A673 (cell line): ENCODE results near the gene ITSN1. TPM values are rescaled to one million over a fixed set of nuclear protein-coding genes. Genes with fewer than 3 reads are reported as not detected.

Experiments
- BruUV-seq: library from RNA; stranded (reverse); fragments of 400-500 nt; replicated peaks from 2 replicates; lab custom pipeline; 2021; lab: Mats Ljungman, UMichigan
- CTCF ChIA-PET: fragments of 300-600 bp; sonication (Branson Sonifier 250); formaldehyde crosslinking; loops from one replicate; lab custom pipeline; 2022; ENCODE audit warnings: antibody characterized with exemption; lab: Charles Lee
- POLR2A ChIA-PET: fragments of 300-600 bp; sonication (Branson Sonifier 250); formaldehyde crosslinking; loops from one replicate; lab custom pipeline; 2022; ENCODE audit warnings: antibody characterized with exemption; ENCODE audit not compliant: low non-redundant PET; lab: Charles Lee
- DNase-seq: peaks from one replicate; pipeline ENCODE4 v3.0.0-alpha.2; 2015; ENCODE audit warnings: low spot score
- H3K27ac ChIP-seq: fragments of 200-600 bp; sonication (generic); 2 replicates; pipeline ENCODE4 v1.5.1; 2016; ENCODE audit warnings: mixed run types, low read depth, mild to moderate bottlenecking, mixed read lengths, antibody characterized with exemption, low read length; ENCODE audit not compliant: poor library complexity, severe bottlenecking
- H3K27me3 ChIP-seq: fragments of 200-600 bp; sonication (generic); replicated peaks from 2 replicates; pipeline ENCODE4 v1.6.1; 2017; ENCODE audit warnings: mixed run types, low read depth, mild to moderate bottlenecking, mixed read lengths, antibody characterized with exemption, low read length; ENCODE audit not compliant: insufficient read depth, poor library complexity
- H3K36me3 ChIP-seq: fragments of 200-600 bp; sonication (generic); 2 replicates; pipeline ENCODE4 v1.6.1; 2016; ENCODE audit warnings: mixed run types, mild to moderate bottlenecking, mixed read lengths, antibody characterized with exemption, low read length; ENCODE audit not compliant: insufficient read depth, poor library complexity, severe bottlenecking
- H3K4me1 ChIP-seq: fragments of 200-600 bp; sonication (generic); 2 replicates; pipeline ENCODE4 v1.6.1; 2017; ENCODE audit warnings: mixed run types, mild to moderate bottlenecking, mixed read lengths, antibody characterized with exemption, low read length; ENCODE audit not compliant: insufficient read depth, poor library complexity, severe bottlenecking
- H3K4me3 ChIP-seq: fragments of 200-600 bp; sonication (generic); 2 replicates; pipeline ENCODE4 v1.5.1; 2016; ENCODE audit warnings: low read depth, mixed run types, mild to moderate bottlenecking, mixed read lengths, low read length; ENCODE audit not compliant: poor library complexity, severe bottlenecking
- H3K9me3 ChIP-seq: fragments of 200-600 bp; sonication (generic); 2 replicates; pipeline ENCODE4 v1.6.1; 2016; ENCODE audit warnings: mixed run types, low read depth, mild to moderate bottlenecking, mixed read lengths, antibody characterized with exemption, low read length; ENCODE audit not compliant: poor library complexity, severe bottlenecking
- CTCF ChIP-seq: fragments of 300-800, 200-600 bp; sonication (generic); conservative IDR thresholded peaks from 2 replicates; pipeline ENCODE4 v1.5.1; 2017; ENCODE audit warnings: low read depth, mild to moderate bottlenecking, antibody characterized with exemption, low read length, moderate library complexity, mixed read lengths
- EZH2 ChIP-seq: fragments of 200-600 bp; sonication (generic); IDR thresholded peaks from 2 replicates; pipeline ENCODE4 v1.6.1; 2017; ENCODE audit warnings: borderline replicate concordance, low read depth, mild to moderate bottlenecking, mixed read lengths, antibody characterized with exemption, low read length; ENCODE audit not compliant: poor library complexity, severe bottlenecking
- intact Hi-C: fragments of 100-400 bp; cut with micrococcal nuclease; formaldehyde crosslinking; loops from one replicate; pipeline ENCODE4 v1.10.0; 2022; ENCODE audit not compliant: unreplicated experiment
- total RNA-seq: library from RNA; stranded (reverse); gene quantifications from 2 replicates; pipeline ENCODE4 v1.2.3, GENCODE V29; 2021

The ITSN1 gene
- total RNA-seq, 1 experiment from 2014 or later = 54.2 TPM

- no peaks in the 10 kb centered on the region for H3K27me3 ChIP-seq
- H3K36me3 ChIP-seq = peaks cover 7% of the 10 kb centered on the region
- intact Hi-C loops = no loop called here
- POLR2A ChIA-PET = no interaction called here
- peak; percentile 40 for DNase-seq
- CTCF ChIA-PET = no interaction called here
- no peak overlapping the region for H3K27ac ChIP-seq
- H3K4me3 ChIP-seq = no peak overlapping the region
- no peak for TF ChIP-seq EZH2
- no peak for TF ChIP-seq CTCF
- no peaks in the 10 kb centered on the region for H3K9me3 ChIP-seq
- BruUV-seq = no TSS peak
- H3K4me1 ChIP-seq = peaks cover 8% of the 10 kb centered on the region
These were observed 175.6 kb downstream of the ITSN1 start for GRCh38 chr21:33817663-33818451.

GRCh38 chr21:33820230-33820770 is 178.0 kb downstream of the ITSN1 start:
- no peak for DNase-seq
- intact Hi-C loops = no loop called here
- Histone ChIP-seq H3K9me3 (no peaks in the 10 kb centered on the region), H3K27me3 (no peaks in the 10 kb centered on the region), H3K4me3 (no peak overlapping the region), H3K27ac (no peak overlapping the region), H3K36me3 (peaks cover 7% of the 10 kb centered on the region), H3K4me1 (peaks cover 8% of the 10 kb centered on the region)
- ChIA-PET POLR2A (no interaction called here), CTCF (no interaction called here)
- no TSS peak for BruUV-seq
- TF ChIP-seq CTCF (no peak), EZH2 (no peak)

GRCh38 chr21:33820798-33821197 is 178.5 kb downstream of the ITSN1 start:
- Histone ChIP-seq H3K4me3 (no peak overlapping the region), H3K4me1 (peaks cover 8% of the 10 kb centered on the region), H3K27ac (no peak overlapping the region), H3K27me3 (no peaks in the 10 kb centered on the region), H3K36me3 (peaks cover 7% of the 10 kb centered on the region), H3K9me3 (no peaks in the 10 kb centered on the region)
- CTCF ChIA-PET = no interaction called here
- intact Hi-C loops = no loop called here
- no peak for TF ChIP-seq CTCF
- TF ChIP-seq EZH2 = no peak
- POLR2A ChIA-PET = no interaction called here
- DNase-seq = no peak
- BruUV-seq = no TSS peak
